HepG2 (cell line): ENCODE measurements around the gene VAMP2. TPM values are rescaled to one million over a fixed set of nuclear protein-coding genes. Genes with fewer than 3 reads are reported as not detected.

Experiments
- FOSL1 ChIP-seq: sonication (generic); formaldehyde crosslinking; IDR thresholded peaks from 2 replicates; pipeline ENCODE4 v1.9.0; 2021; ENCODE audit warnings: missing genetic modification reagents, borderline replicate concordance
- HDAC6 ChIP-seq: fragments of 200-600 bp; sonication (generic); IDR thresholded peaks from 2 replicates; pipeline ENCODE4 v1.7.0; 2017; ENCODE audit warnings: mild to moderate bottlenecking, antibody characterized with exemption, low read length, low read depth
- KMT2B ChIP-seq: IDR thresholded peaks from 2 replicates; pipeline ENCODE4 v1.6.1; 2016; ENCODE audit warnings: missing genetic modification reagents, missing compliant biosample characterization
- MAFK ChIP-seq, 2 experiments: IDR thresholded peaks in 1 of 2; conservative IDR thresholded peaks in 1 of 2; 2 replicates each; pipeline ENCODE4 v1.6.1; 2011; ENCODE audit warnings: improper control_type of control experiment in 2 of 2, low read length in 2 of 2
- PITX1 ChIP-seq: sonication (generic); formaldehyde crosslinking; IDR thresholded peaks from 2 replicates; pipeline ENCODE4 v1.5.1; 2020; ENCODE audit warnings: mild to moderate bottlenecking, missing genetic modification reagents
- RAD21 ChIP-seq: fragments of 450-650 bp; formaldehyde crosslinking; IDR thresholded peaks from 2 replicates; pipeline ENCODE4 v1.5.0; 2020; ENCODE audit warnings: mild to moderate bottlenecking
- RXRB ChIP-seq: IDR thresholded peaks from 2 replicates; pipeline ENCODE4 v1.6.1; 2016; ENCODE audit warnings: borderline replicate concordance, missing genetic modification reagents, missing compliant biosample characterization
- SPEN ChIP-seq: sonication (generic); formaldehyde crosslinking; IDR thresholded peaks from 2 replicates; pipeline ENCODE4 v1.5.1; 2020; ENCODE audit warnings: low read depth, mild to moderate bottlenecking, missing genetic modification reagents
- TARDBP ChIP-seq: sonication (generic); formaldehyde crosslinking; IDR thresholded peaks from 2 replicates; pipeline ENCODE4 v1.8.0; 2022; ENCODE audit warnings: mild to moderate bottlenecking, missing genetic modification reagents
- TBP ChIP-seq: sonication (generic); formaldehyde crosslinking; IDR thresholded peaks from 2 replicates; pipeline ENCODE4 v1.5.0; 2020; ENCODE audit warnings: missing genetic modification reagents
- ZKSCAN8 ChIP-seq: IDR thresholded peaks from 2 replicates; pipeline ENCODE4 v1.6.1; 2016; ENCODE audit warnings: borderline replicate concordance, missing genetic modification reagents, missing compliant biosample characterization
- ZNF546 ChIP-seq: sonication (generic); formaldehyde crosslinking; conservative IDR thresholded peaks from 2 replicates; pipeline ENCODE4 v1.8.1; 2023; ENCODE audit warnings: mild to moderate bottlenecking, missing genetic modification reagents
- ZNF772 ChIP-seq: sonication (generic); formaldehyde crosslinking; IDR thresholded peaks from 2 replicates; pipeline ENCODE4 v1.5.0; 2020; ENCODE audit warnings: mild to moderate bottlenecking, missing genetic modification reagents
- ZNF784 ChIP-seq: sonication (generic); formaldehyde crosslinking; IDR thresholded peaks from 2 replicates; pipeline ENCODE4 v1.5.1; 2020; ENCODE audit warnings: missing genetic modification reagents, mild to moderate bottlenecking, borderline replicate concordance
- ZSCAN20 ChIP-seq: sonication (generic); formaldehyde crosslinking; IDR thresholded peaks from 2 replicates; pipeline ENCODE4 v1.4.0; 2020; ENCODE audit warnings: missing genetic modification reagents, mild to moderate bottlenecking, borderline replicate concordance
- polyA plus RNA-seq, 8 experiments: library from polyadenylated mRNA; depleted of rRNA in 3 of 8; stranded (reverse) in 7 of 8; unstranded in 1 of 8; fragments of >200 nt; fragmentation: Illumina TruSeq in 4 of 8; extraction: Trizol in 4 of 8; gene quantifications; 2 replicates each; pipeline versions ENCODE4 v1.2.1 to v1.2.3, GENCODE V29; 2011 to 2016; ENCODE audit warnings: low read depth in 4 of 8, missing spikeins in 1 of 8, mixed read lengths in 1 of 8; ENCODE audit not compliant: insufficient read depth in 1 of 8
- total RNA-seq, 5 experiments: library from RNA; depleted of rRNA; stranded (reverse); fragments of >200 nt; fragmentation: Illumina TruSeq; extraction: Trizol; gene quantifications; 2 replicates each; pipeline ENCODE4 v1.2.3, GENCODE V29; 2016; ENCODE audit warnings: low read depth in 1 of 5
- TF ChIP-seq, protein P1 (sequence below): sonication (generic); formaldehyde crosslinking; conservative IDR thresholded peaks from 2 replicates; pipeline ENCODE4 v1.4.0; 2020; ENCODE audit warnings: mild to moderate bottlenecking, missing genetic modification reagents, moderate library complexity
- TF ChIP-seq, protein P2 (sequence below): IDR thresholded peaks from 2 replicates; pipeline ENCODE4 v1.4.0; 2020; ENCODE audit warnings: mild to moderate bottlenecking, missing genetic modification reagents
- TF ChIP-seq, protein P3 (sequence below): sonication (generic); formaldehyde crosslinking; IDR thresholded peaks from 2 replicates; pipeline ENCODE4 v1.5.0; 2020; ENCODE audit warnings: missing genetic modification reagents

VAMP2 gene
- total and polyA plus RNA-seq, 2 of the 13 experiments (the other 11 are each of a cell fraction or from before 2014, with no cell fraction given) = 3.9 to 17.2 TPM

- TF ChIP-seq, protein P1, sequence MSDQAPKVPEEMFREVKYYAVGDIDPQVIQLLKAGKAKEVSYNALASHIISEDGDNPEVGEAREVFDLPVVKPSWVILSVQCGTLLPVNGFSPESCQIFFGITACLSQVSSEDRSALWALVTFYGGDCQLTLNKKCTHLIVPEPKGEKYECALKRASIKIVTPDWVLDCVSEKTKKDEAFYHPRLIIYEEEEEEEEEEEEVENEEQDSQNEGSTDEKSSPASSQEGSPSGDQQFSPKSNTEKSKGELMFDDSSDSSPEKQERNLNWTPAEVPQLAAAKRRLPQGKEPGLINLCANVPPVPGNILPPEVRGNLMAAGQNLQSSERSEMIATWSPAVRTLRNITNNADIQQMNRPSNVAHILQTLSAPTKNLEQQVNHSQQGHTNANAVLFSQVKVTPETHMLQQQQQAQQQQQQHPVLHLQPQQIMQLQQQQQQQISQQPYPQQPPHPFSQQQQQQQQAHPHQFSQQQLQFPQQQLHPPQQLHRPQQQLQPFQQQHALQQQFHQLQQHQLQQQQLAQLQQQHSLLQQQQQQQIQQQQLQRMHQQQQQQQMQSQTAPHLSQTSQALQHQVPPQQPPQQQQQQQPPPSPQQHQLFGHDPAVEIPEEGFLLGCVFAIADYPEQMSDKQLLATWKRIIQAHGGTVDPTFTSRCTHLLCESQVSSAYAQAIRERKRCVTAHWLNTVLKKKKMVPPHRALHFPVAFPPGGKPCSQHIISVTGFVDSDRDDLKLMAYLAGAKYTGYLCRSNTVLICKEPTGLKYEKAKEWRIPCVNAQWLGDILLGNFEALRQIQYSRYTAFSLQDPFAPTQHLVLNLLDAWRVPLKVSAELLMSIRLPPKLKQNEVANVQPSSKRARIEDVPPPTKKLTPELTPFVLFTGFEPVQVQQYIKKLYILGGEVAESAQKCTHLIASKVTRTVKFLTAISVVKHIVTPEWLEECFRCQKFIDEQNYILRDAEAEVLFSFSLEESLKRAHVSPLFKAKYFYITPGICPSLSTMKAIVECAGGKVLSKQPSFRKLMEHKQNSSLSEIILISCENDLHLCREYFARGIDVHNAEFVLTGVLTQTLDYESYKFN (CRISPR knock-in tag) = no peak; the same call in 1 of the 2 replicates
- TF ChIP-seq FOSL1 = no peak
- TF ChIP-seq RXRB (CRISPR knock-in tag) = no peak
- no peak for TF ChIP-seq TBP
- TF ChIP-seq SPEN (CRISPR knock-in tag) = no peak; the same call in none of the 2 replicates
- TF ChIP-seq KMT2B = peak; percentile 56
- no peak for TF ChIP-seq RAD21
- TF ChIP-seq, protein P2, sequence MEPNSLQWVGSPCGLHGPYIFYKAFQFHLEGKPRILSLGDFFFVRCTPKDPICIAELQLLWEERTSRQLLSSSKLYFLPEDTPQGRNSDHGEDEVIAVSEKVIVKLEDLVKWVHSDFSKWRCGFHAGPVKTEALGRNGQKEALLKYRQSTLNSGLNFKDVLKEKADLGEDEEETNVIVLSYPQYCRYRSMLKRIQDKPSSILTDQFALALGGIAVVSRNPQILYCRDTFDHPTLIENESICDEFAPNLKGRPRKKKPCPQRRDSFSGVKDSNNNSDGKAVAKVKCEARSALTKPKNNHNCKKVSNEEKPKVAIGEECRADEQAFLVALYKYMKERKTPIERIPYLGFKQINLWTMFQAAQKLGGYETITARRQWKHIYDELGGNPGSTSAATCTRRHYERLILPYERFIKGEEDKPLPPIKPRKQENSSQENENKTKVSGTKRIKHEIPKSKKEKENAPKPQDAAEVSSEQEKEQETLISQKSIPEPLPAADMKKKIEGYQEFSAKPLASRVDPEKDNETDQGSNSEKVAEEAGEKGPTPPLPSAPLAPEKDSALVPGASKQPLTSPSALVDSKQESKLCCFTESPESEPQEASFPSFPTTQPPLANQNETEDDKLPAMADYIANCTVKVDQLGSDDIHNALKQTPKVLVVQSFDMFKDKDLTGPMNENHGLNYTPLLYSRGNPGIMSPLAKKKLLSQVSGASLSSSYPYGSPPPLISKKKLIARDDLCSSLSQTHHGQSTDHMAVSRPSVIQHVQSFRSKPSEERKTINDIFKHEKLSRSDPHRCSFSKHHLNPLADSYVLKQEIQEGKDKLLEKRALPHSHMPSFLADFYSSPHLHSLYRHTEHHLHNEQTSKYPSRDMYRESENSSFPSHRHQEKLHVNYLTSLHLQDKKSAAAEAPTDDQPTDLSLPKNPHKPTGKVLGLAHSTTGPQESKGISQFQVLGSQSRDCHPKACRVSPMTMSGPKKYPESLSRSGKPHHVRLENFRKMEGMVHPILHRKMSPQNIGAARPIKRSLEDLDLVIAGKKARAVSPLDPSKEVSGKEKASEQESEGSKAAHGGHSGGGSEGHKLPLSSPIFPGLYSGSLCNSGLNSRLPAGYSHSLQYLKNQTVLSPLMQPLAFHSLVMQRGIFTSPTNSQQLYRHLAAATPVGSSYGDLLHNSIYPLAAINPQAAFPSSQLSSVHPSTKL (CRISPR knock-in tag) = no peak; the same call in 1 of the 2 replicates
- peak; percentile 28; the same call in 1 of the 2 replicates for TF ChIP-seq TARDBP
- TF ChIP-seq ZNF784 (CRISPR knock-in tag) = no peak; the same call in 1 of the 2 replicates
- TF ChIP-seq, protein P3, sequence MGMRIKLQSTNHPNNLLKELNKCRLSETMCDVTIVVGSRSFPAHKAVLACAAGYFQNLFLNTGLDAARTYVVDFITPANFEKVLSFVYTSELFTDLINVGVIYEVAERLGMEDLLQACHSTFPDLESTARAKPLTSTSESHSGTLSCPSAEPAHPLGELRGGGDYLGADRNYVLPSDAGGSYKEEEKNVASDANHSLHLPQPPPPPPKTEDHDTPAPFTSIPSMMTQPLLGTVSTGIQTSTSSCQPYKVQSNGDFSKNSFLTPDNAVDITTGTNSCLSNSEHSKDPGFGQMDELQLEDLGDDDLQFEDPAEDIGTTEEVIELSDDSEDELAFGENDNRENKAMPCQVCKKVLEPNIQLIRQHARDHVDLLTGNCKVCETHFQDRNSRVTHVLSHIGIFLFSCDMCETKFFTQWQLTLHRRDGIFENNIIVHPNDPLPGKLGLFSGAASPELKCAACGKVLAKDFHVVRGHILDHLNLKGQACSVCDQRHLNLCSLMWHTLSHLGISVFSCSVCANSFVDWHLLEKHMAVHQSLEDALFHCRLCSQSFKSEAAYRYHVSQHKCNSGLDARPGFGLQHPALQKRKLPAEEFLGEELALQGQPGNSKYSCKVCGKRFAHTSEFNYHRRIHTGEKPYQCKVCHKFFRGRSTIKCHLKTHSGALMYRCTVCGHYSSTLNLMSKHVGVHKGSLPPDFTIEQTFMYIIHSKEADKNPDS (CRISPR knock-in tag) = no peak
- TF ChIP-seq ZKSCAN8 (CRISPR knock-in tag) = no peak
- no peak for TF ChIP-seq PITX1 (CRISPR knock-in tag)
- no peak for TF ChIP-seq HDAC6
- no peak for TF ChIP-seq ZSCAN20 (CRISPR knock-in tag)
- no peak for TF ChIP-seq MAFK (conservative IDR thresholded peaks at IDR 0.05 in 1 of 2, IDR thresholded peaks at IDR 0.05 in 1 of 2; ENCODE audit: low read length in 2 of 2)
- no peak; the same call in 1 of the 2 replicates for TF ChIP-seq ZNF546
- TF ChIP-seq ZNF772 (CRISPR knock-in tag) = peak; percentile 54; the same call in 1 of the 2 replicates
Measured at GRCh38 chr17:8209907-8210760, 47.4 kb upstream of the VAMP2 start, which contains the start of gene AURKB (continued).
